GM12878 (cell line): ENCODE data around the gene AP1M1. TPM values are rescaled to one million over a fixed set of nuclear protein-coding genes. Genes with fewer than 3 reads are reported as not detected.

Experiments
- CHD2 ChIP-seq: IDR thresholded peaks from 2 replicates; pipeline ENCODE4 v1.6.1; 2011; ENCODE audit warnings: low read depth, low read length, improper control_type of control experiment, borderline replicate concordance
- MEF2B ChIP-seq: fragments of 450-650 bp; IDR thresholded peaks from 2 replicates; pipeline ENCODE4 v1.6.1; 2018; ENCODE audit warnings: mild to moderate bottlenecking, moderate library complexity; ENCODE audit not compliant: partially characterized antibody, poor library complexity, severe bottlenecking
- PML ChIP-seq: IDR thresholded peaks from 2 replicates; pipeline ENCODE4 v1.6.1; 2012; ENCODE audit warnings: low read length, inconsistent platforms
- RCOR1 ChIP-seq: conservative IDR thresholded peaks from 2 replicates; pipeline ENCODE4 v1.6.1; 2012; ENCODE audit warnings: low read depth, low read length, improper control_type of control experiment
- SMAD1 ChIP-seq: fragments of 450-650 bp; IDR thresholded peaks from 2 replicates; pipeline ENCODE4 v1.6.1; 2018; ENCODE audit warnings: mild to moderate bottlenecking, low read depth; ENCODE audit not compliant: partially characterized antibody
- SMARCA5 ChIP-seq: fragments of 450-650 bp; IDR thresholded peaks from 2 replicates; pipeline ENCODE4 v1.6.1; 2017; ENCODE audit warnings: mild to moderate bottlenecking
- STAT3 ChIP-seq: IDR thresholded peaks from 2 replicates; pipeline ENCODE4 v1.6.1; 2011; ENCODE audit warnings: low read depth, low read length, improper control_type of control experiment
- TCF3 ChIP-seq: IDR thresholded peaks from 2 replicates; pipeline ENCODE4 v1.6.1; 2012; ENCODE audit warnings: low read depth, mild to moderate bottlenecking, low read length, borderline replicate concordance; ENCODE audit not compliant: insufficient read depth
- YBX1 ChIP-seq: fragments of 450-650 bp; IDR thresholded peaks from 2 replicates; pipeline ENCODE4 v1.6.1; 2016; ENCODE audit warnings: antibody characterized with exemption
- ZBTB33 ChIP-seq: fragments of 450-650 bp; IDR thresholded peaks from 2 replicates; pipeline ENCODE4 v1.6.1; 2017; ENCODE audit warnings: mild to moderate bottlenecking
- ZNF207 ChIP-seq: fragments of 450-650 bp; IDR thresholded peaks from 2 replicates; pipeline ENCODE4 v1.6.1; 2014; ENCODE audit warnings: antibody characterized with exemption, mild to moderate bottlenecking, borderline replicate concordance
- ZSCAN29 ChIP-seq: fragments of 450-650 bp; IDR thresholded peaks from 2 replicates; pipeline ENCODE4 v1.6.1; 2017; ENCODE audit warnings: mild to moderate bottlenecking, moderate library complexity
- polyA plus RNA-seq, 11 experiments: library from polyadenylated mRNA; depleted of rRNA in 4 of 11; unstranded in 6 of 11; stranded (reverse) in 5 of 11; fragments of >200 nt; fragmentation: Nextera tagmentation in 4 of 11; fragmentation: Illumina TruSeq in 1 of 11; extraction: Ambion mirVana in 4 of 11; extraction: Trizol in 1 of 11; gene quantifications; 1 replicate in 1 of 11; 2 replicates in 10 of 11; pipeline versions ENCODE4 v1.2.1 to v1.2.3, GENCODE V29; 2011 to 2016; ENCODE audit warnings: inconsistent platforms in 2 of 11, missing spikeins in 2 of 11, low read depth in 1 of 11
- total RNA-seq, 4 experiments: library from RNA; depleted of rRNA in 3 of 4; stranded (reverse); fragments of >200 nt in 3 of 4; fragmentation: Illumina TruSeq in 1 of 4; extraction: Trizol in 1 of 4; gene quantifications; 2 replicates each; pipeline versions ENCODE4 v1.2.1 to v1.2.3, GENCODE V29; 2013 to 2021
- TF ChIP-seq, protein P1 (sequence below): IDR thresholded peaks from 2 replicates; pipeline ENCODE4 v1.6.1; 2011; ENCODE audit warnings: borderline replicate concordance, low read depth, mild to moderate bottlenecking, moderate library complexity, low read length; ENCODE audit not compliant: insufficient read depth, poor library complexity, severe bottlenecking
- TF ChIP-seq, protein P2 (sequence below): fragments of 450-650 bp; IDR thresholded peaks from 2 replicates; pipeline ENCODE4 v1.6.1; 2016; ENCODE audit warnings: mild to moderate bottlenecking, moderate library complexity, borderline replicate concordance
- TF ChIP-seq, protein P3 (sequence below): fragments of 450-650 bp; formaldehyde crosslinking; IDR thresholded peaks from 2 replicates; pipeline ENCODE4 v1.4.0; 2020; ENCODE audit warnings: mild to moderate bottlenecking, moderate library complexity

The AP1M1 gene
- total and polyA plus RNA-seq, 10 of the 15 experiments (the other 5 are each of a cell fraction or from before 2014, with no cell fraction given): 1.0 to 116 (median 44.7) TPM

DNA sequence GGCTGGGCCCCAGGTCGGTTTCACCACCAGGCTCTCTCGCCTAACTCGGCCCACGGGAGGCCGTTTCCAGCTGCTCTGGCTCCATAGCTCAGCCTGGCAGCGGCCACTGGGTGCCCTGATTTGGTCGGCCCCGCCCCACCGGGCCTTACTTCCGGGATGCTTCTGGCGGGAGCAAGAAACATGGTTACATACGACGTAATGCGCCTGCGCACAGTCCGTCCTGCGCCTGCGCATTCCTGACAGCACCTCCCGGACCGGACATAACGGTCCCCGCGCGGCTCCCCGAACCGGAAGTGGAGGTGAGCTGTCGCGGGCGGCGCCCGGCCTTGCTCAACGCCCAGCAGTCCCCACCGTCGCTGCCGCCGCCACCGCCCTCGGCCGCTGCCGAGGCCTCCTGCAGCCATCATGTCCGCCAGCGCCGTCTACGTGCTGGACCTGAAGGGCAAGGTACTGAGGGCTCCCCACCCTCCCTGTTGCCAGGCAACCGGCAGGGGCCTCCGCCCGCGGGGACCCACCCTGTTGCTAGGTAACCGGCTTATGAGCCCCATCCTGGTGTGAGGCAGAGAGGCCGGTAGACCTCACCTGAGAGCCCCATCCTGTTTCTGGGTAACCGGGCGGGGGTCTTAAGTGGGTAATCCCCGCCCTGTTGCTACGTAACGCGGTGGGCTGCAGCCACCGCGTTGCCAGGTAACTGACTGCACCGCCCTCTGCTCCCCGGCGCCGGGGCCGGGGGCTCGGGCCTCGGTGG, at the start of gene AP1M1 (continued):
- no peak for TF ChIP-seq YBX1
- peak; percentile 84; the same call in 1 of the 2 replicates for TF ChIP-seq ZNF207
- no peak for TF ChIP-seq SMAD1
- TF ChIP-seq ZBTB33: no peak
- TF ChIP-seq, protein P1, sequence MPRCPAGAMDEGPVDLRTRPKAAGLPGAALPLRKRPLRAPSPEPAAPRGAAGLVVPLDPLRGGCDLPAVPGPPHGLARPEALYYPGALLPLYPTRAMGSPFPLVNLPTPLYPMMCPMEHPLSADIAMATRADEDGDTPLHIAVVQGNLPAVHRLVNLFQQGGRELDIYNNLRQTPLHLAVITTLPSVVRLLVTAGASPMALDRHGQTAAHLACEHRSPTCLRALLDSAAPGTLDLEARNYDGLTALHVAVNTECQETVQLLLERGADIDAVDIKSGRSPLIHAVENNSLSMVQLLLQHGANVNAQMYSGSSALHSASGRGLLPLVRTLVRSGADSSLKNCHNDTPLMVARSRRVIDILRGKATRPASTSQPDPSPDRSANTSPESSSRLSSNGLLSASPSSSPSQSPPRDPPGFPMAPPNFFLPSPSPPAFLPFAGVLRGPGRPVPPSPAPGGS: no peak
- TF ChIP-seq RCOR1: no peak
- TF ChIP-seq ZSCAN29: no peak
- no peak for TF ChIP-seq STAT3
- TF ChIP-seq, protein P2, sequence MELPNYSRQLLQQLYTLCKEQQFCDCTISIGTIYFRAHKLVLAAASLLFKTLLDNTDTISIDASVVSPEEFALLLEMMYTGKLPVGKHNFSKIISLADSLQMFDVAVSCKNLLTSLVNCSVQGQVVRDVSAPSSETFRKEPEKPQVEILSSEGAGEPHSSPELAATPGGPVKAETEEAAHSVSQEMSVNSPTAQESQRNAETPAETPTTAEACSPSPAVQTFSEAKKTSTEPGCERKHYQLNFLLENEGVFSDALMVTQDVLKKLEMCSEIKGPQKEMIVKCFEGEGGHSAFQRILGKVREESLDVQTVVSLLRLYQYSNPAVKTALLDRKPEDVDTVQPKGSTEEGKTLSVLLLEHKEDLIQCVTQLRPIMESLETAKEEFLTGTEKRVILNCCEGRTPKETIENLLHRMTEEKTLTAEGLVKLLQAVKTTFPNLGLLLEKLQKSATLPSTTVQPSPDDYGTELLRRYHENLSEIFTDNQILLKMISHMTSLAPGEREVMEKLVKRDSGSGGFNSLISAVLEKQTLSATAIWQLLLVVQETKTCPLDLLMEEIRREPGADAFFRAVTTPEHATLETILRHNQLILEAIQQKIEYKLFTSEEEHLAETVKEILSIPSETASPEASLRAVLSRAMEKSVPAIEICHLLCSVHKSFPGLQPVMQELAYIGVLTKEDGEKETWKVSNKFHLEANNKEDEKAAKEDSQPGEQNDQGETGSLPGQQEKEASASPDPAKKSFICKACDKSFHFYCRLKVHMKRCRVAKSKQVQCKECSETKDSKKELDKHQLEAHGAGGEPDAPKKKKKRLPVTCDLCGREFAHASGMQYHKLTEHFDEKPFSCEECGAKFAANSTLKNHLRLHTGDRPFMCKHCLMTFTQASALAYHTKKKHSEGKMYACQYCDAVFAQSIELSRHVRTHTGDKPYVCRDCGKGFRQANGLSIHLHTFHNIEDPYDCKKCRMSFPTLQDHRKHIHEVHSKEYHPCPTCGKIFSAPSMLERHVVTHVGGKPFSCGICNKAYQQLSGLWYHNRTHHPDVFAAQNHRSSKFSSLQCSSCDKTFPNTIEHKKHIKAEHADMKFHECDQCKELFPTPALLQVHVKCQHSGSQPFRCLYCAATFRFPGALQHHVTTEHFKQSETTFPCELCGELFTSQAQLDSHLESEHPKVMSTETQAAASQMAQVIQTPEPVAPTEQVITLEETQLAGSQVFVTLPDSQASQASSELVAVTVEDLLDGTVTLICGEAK: peak; percentile 90
- TF ChIP-seq CHD2: 0 out of 2 replicates have a peak, but pooled peaks have one; percentile 17
- peak; percentile 66; the same call in 1 of the 2 replicates for TF ChIP-seq PML
- peak; percentile 54; the same call in 1 of the 2 replicates for TF ChIP-seq SMARCA5
- peak; percentile 33 for TF ChIP-seq MEF2B
- TF ChIP-seq, protein P3, sequence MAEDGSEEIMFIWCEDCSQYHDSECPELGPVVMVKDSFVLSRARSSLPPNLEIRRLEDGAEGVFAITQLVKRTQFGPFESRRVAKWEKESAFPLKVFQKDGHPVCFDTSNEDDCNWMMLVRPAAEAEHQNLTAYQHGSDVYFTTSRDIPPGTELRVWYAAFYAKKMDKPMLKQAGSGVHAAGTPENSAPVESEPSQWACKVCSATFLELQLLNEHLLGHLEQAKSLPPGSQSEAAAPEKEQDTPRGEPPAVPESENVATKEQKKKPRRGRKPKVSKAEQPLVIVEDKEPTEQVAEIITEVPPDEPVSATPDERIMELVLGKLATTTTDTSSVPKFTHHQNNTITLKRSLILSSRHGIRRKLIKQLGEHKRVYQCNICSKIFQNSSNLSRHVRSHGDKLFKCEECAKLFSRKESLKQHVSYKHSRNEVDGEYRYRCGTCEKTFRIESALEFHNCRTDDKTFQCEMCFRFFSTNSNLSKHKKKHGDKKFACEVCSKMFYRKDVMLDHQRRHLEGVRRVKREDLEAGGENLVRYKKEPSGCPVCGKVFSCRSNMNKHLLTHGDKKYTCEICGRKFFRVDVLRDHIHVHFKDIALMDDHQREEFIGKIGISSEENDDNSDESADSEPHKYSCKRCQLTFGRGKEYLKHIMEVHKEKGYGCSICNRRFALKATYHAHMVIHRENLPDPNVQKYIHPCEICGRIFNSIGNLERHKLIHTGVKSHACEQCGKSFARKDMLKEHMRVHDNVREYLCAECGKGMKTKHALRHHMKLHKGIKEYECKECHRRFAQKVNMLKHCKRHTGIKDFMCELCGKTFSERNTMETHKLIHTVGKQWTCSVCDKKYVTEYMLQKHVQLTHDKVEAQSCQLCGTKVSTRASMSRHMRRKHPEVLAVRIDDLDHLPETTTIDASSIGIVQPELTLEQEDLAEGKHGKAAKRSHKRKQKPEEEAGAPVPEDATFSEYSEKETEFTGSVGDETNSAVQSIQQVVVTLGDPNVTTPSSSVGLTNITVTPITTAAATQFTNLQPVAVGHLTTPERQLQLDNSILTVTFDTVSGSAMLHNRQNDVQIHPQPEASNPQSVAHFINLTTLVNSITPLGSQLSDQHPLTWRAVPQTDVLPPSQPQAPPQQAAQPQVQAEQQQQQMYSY (CRISPR knock-in tag): no peak
- TF ChIP-seq TCF3: no peak
